Nasal cavity respiratory epithelium epithelial cell of viscerocranial mucosa (primary cell): ENCODE data around the gene RALGAPA2. TPM values are rescaled to one million over a fixed set of nuclear protein-coding genes. Genes with fewer than 3 reads are reported as not detected.

Experiments
- total RNA-seq: library from RNA; depleted of rRNA; stranded (reverse); fragments of >200 nt; gene quantifications from 2 replicates; pipeline ENCODE4 v1.2.3, GENCODE V29; 2014

RALGAPA2 gene
- 10.3 and 44.1 TPM in 2 replicates for total RNA-seq

GRCh38 chr20:20712474-20713243 is at the start of gene RALGAPA2:
Gene RALGAPA2, minus strand, starts transcription at chr20:20712644. Its CDS starts 164 bp downstream, at chr20:20712480.

GRCh38 chr20:20367575-20368417 is 344.6 kb downstream of the RALGAPA2 start, which contains the start of gene INSM1:
Gene INSM1, plus strand, starts transcription at chr20:20368104. Its CDS starts 164 bp downstream, at chr20:20368268.

